GM19239 (cell line): ENCODE data around the gene ZNF609.
"Not testable (repeated sequence)": the region's sequence is repeated elsewhere in the genome, so short reads cannot be mapped to it uniquely, and the experiment has no call there.

ENCODE experiments used
- DNase-seq: peaks from one replicate; pipeline ENCODE4 v3.0.0; 2011; ENCODE audit warnings: low spot score; ENCODE audit not compliant: insufficient read length
- FAIRE-seq: peaks from 2 replicates; lab custom pipeline; 2011; peaks lifted over from hg19 to GRCh38; lab: Jason Lieb, UNC

The ZNF609 gene

DNA sequence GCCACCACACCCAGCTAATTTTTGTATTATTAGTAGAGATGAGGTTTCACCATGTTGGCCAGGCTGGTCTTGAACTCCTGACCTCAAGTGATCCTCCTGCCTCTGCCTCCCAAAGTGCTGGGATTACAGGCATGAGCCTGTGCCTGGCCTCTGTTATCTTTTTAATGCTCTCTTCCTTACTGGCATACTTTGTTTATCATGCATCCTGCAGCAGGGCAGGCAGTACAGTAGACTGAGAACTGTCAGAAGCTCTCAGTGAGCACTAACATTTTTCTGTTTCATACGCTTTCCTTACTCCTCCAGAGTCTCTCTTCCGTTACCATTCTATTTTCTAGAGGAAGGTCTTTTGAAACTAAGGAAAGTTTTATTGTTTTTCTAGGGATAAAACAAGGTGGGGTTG, 35.6 kb downstream of the ZNF609 start:
- not testable (repeated sequence) for FAIRE-seq, DNase-seq

DNA sequence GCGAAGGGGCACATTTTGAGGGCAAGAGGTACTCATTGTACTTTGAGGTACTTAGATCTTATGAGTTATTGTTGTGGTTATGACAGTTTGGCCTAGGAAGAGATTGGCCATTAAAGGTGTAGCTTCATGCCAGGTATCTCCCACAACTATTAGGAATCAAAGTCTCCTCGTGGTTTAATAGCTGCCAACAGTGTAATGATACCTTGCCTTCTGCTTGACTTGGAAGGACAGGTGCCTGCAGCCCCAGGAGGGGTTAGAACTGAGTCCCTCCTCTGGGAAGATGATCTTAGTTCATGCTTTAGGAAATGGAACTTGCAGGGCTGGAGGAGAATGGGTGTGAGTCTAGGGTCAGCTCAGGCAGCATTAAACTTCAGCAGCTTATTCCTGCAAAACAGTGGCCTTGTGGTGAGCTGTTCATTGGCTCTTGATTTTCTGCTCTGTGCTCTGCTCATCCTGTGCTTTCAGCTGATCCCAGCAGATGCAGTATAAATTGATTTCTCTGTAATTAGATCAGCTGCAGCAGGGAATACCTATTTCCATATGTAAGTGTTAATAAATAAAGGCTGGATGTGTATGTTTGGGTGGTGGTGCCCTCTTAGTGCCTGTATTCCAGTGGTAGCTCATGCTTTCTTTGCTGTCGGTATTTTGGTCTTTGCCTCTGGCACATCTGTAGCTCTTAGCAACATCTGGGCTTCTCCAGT, 40.5 kb downstream of the ZNF609 start:
- FAIRE-seq (no peak), DNase-seq (no peak)

DNA sequence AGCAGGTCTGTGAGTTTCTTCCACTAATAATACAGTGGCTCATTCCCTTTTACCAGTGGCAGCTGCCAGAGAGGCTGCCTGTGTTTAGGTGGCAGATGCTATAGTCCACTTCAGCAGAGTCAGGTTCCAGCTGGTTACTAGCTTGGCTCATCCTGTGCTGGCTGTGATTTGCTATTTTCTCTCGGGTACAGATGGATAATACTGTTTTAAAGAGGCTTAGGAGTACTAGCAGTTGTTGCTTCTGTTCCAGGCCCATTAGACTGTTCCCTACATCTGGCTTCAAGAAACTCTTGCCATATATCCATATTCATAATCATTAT, 41.0 kb downstream of the ZNF609 start:
- FAIRE-seq (no peak), DNase-seq (no peak)

GRCh38 chr15:64502151-64502550, 41.8 kb downstream of the ZNF609 start:
- FAIRE-seq: no peak
- DNase-seq: no peak

DNA sequence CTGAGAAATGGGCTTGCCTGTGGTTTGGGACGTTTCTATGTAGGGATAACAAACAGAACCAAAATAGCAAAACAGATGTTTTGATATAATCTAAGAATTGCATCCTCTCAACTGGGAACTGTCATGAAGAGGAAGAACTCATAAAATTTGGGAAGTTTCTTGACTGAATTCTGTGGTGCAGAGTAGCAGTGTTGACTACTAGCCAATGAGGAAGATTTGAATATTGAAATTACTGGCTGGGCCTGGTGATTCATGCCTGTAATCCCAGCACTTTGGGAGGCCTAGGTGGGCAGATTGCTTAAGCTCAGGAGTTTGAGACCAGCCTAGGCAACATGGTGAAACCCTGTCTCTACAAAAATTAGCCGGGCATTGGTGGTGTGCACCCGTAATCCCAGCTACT, 42.2 kb downstream of the ZNF609 start:
- FAIRE-seq: no peak
- DNase-seq: no peak

GRCh38 chr15:64503197-64503596, 42.8 kb downstream of the ZNF609 start:
- DNase-seq (no peak), FAIRE-seq (peak; percentile 51)

DNA sequence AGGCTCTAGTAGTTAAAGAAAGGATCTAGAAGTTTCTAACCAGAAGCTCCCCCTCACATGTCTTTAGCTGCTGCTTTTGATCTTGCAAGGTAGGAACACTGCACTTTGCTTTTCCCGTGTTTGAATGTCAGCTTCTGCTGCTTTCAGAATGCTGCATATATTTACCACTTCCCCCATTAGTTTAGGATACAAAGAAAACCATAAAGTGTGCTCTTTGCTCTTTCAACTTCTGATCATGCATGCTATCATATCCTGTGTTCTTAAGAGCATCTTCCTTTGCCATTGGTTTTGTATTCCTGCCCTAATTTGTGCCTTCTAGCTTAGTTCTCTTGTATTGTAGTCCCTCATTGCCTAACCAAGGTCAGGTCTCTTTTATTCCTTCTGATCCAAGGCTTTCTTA, 43.3 kb downstream of the ZNF609 start:
- FAIRE-seq (peak; percentile 42), DNase-seq (no peak)

DNA sequence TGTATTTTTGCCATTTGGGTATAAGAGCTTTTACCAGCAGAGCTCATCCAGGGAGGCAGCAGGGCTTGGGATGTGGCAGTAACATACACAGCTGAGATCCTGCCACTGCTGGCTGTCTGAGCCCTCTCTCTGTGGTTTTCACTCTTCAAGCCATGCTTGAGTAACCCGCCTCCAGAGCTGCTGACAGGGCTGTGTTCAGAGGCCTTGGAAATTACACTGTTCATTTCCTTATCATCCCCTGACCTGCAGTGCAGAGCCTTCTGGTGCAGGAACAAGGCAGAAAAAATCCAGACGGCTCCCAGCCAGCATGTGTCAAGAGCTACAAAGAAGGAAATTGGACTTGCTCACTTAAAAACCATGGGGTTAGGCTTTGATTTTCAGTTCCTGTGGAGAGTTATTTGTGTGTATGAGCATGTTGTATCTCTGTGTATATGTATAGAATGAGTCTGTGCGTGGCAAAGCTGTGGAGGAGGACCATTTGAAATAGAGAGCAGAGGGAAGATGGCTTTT, 47.0 kb downstream of the ZNF609 start:
- DNase-seq (peak; percentile 36), FAIRE-seq (peak; percentile 98)

DNA sequence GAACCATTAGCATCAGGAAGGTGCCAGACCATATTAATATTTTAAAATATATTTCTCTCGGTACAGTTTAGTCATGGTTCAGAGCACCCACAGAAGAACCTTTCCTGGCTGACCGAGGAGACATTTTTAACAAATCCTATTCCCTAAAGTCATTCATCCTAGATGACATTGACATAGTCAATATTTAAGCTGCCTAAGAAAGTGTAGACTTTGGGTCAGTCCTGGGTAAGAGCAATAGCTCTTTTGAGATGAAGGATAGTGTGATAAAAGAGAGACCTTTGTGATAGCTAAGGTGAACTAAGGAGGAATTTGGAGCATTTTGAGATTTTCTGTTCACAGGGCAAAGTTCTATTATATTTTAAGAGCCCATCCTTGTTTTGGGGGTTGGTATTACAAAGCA, 47.5 kb downstream of the ZNF609 start:
- no peak for FAIRE-seq
- DNase-seq: no peak

DNA sequence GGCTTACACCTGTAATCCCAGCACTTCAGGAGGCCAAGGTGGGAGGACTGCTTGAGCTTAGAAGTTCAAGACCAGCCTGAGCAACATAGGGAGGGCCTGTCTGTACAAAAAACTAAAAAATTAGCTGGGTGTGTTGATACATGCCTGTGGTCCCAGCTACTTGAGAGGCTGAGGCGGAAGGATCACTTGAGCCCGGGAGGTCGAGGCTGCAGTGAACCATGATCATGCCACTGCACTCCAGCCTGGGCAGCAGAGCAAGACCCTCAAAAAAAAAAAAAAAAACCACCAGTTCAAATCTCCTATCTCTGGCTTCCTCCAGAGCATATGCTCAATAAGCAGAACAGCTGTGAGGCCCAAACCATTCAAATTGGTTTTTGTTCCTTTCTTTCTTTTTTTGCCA, 53.4 kb downstream of the ZNF609 start:
- FAIRE-seq: no peak

GRCh38 chr15:64515196-64515595, 54.8 kb downstream of the ZNF609 start:
- FAIRE-seq (no peak), DNase-seq (no peak)

More for the DNA sequence above, 53.4 kb downstream of the ZNF609 start:
- no peak for DNase-seq

GRCh38 chr15:64515825-64516224, 55.4 kb downstream of the ZNF609 start:
- no peak for DNase-seq
- no peak for FAIRE-seq

GRCh38 chr15:64519897-64520296, 59.5 kb downstream of the ZNF609 start:
- DNase-seq (no peak), FAIRE-seq (no peak)

DNA sequence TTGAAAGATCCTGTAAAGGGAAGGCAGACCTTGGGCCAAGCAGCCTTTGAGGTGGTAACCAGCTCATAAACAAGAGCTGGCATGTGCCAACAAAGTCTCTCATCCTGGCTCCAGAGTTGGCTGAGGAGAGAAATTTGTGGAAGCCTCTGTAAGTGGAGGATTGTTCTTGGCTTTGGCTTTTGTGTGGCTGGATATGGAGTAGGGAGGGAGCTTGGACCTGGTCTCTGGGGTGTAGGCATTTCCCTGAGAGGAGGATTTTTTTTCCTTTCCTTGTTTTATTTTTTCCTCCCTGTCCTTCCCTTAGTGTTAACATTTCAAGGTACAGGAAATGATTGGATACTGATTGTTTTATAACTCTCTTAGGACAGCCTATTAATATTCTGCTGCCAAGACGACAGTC, 60.8 kb downstream of the ZNF609 start:
- FAIRE-seq (no peak), DNase-seq (no peak)

- no peak for DNase-seq
- FAIRE-seq: no peak
These were observed 61.4 kb downstream of the ZNF609 start for GRCh38 chr15:64521726-64522164.

DNA sequence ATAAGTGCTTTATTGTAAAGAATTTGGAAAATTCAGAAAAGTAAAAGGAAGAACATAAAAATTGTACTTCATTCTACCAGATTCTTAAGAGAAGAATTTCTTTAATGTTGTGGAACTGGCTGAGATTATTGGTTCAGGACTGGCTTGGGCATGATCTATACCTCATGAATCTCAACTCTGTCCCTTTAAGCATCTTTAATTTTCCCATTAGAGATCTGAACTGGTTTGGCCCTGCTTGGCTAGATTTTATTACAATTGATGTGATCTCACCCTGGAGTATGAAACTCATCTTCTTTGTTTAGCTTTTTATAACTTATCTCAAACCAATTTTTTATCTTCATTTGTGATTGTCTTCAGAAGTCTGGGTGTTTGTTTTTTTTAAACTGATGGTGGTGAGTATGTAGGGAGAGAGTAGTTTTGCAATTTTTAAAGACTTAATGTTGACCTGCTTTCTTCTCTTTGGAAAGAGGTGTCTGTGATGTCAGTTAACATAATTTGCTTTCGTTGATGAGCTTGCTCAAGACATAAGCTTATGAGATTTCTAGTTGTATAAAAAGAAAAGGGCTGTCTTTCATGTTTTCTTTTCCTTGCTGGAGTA, 61.9 kb downstream of the ZNF609 start:
- FAIRE-seq (peak; percentile 56), DNase-seq (no peak)

DNA sequence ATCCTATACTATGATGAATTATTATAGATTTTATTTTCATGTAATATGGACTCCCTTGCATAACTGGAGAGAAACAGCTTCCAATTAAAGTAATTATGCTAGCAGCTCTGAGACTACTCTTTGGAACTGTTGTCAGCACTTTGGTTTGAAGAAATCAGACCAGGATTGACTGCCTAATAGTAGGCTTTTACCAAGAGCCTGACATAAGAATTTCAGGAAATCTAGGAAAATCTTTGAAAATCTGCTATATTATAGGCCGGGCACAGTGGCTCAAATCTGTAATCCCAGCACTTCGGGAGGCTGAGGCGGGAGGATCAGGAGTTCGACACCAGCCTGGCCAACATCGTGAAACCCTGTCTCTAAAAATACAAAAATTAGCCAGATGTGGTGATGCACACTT, 62.9 kb downstream of the ZNF609 start:
- FAIRE-seq: no peak
- DNase-seq: no peak

DNA sequence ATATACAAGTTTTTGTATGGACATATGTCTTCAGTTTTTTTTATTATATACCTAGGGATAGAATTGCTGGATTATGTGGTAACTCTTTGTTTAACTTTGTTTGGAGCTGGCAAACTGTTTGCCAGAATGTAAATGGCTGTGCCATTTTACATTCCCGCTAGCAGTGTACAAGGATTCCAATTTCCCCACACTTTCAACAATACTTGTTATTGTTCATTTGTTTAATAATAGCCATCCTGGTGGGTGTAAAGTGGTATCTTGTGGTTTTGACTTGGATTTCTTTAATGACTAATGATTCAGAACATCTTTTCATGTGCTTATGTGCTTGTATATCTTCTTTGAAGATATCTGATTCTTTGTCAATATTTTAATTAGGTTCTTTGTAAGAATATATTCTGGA, 64.4 kb downstream of the ZNF609 start:
- DNase-seq: no peak
- no peak for FAIRE-seq

GRCh38 chr15:64525828-64526530, 65.6 kb downstream of the ZNF609 start:
- no peak for DNase-seq
- no peak for FAIRE-seq

DNA sequence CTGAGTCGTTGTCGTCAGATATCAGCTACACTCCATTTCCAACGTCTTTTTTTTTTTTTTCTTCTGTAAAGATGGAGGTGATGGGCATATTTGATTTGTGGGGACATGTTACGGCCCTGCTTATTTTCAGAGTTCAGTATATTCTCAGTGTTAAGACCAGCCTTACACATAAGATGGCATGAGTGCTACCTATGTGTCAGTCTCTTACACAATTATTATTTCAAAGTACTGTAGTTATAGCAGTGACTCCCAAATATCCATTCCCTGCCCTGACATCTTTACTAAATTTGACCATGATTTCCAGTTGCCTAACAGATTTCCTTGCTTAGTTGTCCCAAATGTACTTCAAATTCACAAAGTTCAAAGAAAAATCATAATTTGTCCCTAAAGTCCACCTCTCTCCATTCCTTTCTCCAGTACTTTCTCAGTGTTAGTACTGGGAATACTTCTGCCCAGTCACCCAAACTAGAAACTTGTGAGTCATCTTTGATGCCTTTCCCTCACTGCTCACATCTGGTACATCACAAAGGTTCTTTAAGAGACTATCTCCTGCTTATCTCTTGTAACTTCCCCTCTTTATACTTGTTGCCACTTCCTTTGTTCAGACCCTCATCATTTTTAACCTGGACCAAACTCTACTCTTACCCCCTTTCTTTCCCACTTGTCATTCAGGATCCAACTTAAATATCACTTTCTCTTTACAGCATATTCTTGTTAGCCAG, 67.0 kb downstream of the ZNF609 start:
- FAIRE-seq (no peak), DNase-seq (no peak)

DNA sequence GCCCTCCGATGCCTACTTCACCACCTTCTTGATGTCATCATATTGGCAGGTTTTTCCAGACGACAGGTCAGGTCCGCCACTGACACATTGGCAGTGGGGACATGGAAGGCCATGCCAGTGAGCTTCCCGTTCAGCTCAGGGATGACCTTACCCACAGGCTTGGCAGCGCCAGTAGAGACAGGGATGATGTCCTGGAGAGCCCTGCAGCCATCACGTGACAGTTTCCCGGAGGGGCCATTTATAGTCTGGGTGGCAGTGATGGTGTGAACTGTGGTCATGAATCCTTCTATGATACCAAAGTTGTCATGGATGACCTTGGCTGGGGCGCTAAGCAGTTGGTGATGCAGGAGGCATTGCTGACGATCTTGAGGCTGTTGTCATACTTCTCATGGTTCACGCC, 68.5 kb downstream of the ZNF609 start:
- no peak for DNase-seq
- FAIRE-seq: no peak
